GM12873 (cell line): ENCODE data around the gene GPR157.

Source experiments
- TF ChIP-seq, protein P1 (sequence below): IDR thresholded peaks from 2 replicates; pipeline ENCODE4 v1.5.1; 2012; ENCODE audit warnings: low read depth, mild to moderate bottlenecking, moderate library complexity, low read length, control low read depth; ENCODE audit not compliant: insufficient read depth; ENCODE audit errors: missing control alignments

The GPR157 gene

GRCh38 chr1:9070486-9070885 lies 58.4 kb downstream of the GPR157 start:
- TF ChIP-seq, protein P1, sequence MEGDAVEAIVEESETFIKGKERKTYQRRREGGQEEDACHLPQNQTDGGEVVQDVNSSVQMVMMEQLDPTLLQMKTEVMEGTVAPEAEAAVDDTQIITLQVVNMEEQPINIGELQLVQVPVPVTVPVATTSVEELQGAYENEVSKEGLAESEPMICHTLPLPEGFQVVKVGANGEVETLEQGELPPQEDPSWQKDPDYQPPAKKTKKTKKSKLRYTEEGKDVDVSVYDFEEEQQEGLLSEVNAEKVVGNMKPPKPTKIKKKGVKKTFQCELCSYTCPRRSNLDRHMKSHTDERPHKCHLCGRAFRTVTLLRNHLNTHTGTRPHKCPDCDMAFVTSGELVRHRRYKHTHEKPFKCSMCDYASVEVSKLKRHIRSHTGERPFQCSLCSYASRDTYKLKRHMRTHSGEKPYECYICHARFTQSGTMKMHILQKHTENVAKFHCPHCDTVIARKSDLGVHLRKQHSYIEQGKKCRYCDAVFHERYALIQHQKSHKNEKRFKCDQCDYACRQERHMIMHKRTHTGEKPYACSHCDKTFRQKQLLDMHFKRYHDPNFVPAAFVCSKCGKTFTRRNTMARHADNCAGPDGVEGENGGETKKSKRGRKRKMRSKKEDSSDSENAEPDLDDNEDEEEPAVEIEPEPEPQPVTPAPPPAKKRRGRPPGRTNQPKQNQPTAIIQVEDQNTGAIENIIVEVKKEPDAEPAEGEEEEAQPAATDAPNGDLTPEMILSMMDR, result no peak

DNA sequence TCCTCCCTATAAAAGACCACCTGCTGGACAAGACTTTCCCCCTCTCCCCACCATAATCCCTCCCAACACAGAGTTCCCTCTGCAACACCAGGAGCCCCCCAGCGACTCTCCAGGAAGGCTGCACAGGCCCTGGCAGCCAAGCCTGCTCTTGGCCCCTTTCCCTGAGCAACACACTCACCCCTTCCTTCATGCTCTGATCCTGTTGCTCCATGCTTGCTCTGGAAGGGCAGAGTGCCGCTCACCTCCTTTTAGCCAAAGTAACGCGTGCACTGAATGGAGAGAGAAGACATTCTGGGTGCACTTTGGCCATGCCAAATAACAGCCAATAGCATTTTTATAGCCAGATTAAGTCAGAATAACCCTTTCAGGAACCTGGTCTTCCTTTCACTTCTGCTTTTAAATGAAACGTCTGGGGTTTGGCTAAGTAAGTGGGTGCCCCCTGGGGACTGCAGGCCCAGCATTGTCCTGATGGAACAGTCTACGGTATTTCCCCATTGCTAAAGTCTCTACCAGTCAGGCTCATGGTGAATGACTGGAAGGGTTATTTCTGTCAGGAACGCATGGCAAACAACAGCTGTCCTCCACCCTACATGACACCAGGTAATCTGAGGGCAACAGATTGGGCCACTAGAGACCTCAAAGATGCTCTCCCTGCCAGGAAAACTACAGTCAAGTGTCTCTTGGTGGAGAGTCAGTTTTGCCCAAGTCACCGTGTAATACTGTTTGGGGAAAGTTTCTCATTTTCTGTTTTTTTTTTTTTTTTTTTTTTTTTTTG lies 59.4 kb downstream of the GPR157 start, which contains the start of gene SLC2A5:
Gene SLC2A5 (minus strand): TSS at position 310 of the 775 bp plus-strand sequence. CDS start 99 bp downstream, at position 211.
- TF ChIP-seq, protein P1, result no peak

- TF ChIP-seq, protein P1, result no peak
Measured at GRCh38 chr1:9068981-9069325, 59.9 kb downstream of the GPR157 start.

DNA sequence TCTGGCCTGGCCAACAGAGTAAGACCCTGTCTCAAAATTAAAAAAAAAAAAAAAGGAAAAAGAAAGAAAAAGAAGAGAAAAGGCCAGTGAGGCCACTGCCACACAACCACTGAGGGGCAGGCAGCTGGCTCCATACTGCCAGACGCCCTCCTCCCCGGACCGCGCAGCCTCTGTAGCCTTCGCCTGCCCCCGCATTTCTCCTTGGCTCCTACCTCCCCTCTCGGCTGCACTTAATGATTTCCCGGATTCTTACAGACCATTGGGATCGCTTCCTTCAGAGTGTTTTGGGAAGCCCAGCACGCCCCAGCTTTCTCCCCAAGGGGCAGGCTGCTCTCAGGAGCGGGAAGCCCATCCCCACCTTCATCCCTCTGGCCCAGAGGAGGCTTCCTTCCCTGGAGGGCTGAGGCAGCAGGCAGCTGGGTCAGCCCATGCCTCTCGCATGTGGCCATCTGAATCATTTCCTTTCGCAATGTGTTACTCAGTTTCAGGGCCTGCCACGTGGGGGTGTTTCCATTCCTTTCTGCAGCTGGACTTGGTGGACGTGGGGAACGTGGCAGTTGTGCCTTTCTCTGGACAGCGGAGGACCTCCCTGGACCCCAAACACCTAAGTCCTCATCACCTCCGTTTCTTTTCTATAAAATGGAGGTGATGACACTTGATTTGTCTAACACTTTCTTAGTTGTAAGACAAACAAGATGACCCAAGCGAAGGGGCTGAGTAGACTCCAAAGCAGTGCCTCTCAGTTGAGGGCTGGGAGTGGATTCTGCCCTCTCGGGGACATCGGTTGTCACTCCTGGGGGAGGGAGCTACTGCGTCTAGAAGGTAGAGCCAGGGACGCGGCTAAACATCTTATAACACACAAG lies 61.7 kb downstream of the GPR157 start:
- TF ChIP-seq, protein P1, result no peak

DNA sequence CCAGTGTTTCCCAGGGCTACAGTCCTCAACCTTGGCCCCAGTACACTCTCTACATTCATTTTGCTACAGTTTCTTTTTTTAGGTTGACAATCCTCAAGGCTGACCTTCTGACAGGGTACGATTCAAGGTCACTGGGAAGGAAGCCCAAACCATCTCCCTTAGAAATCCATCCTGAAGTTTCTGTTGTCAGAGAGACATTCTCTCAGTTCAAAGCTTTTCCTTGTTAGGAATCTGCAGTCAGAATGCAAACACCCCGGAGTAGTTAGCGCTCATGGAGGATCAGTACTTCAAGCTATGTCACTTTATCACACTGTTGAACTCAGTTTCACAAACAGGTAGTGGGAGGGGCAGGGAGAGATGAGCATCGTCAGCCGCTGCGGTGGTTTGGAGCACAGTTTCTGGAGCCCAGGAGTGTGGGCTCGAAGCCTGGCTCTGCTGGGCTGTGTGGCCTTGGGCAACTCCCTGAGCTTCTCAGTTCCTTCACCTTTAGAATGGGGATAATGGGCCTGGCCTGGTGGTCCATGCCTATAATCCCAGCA lies 63.6 kb downstream of the GPR157 start:
- TF ChIP-seq, protein P1, result no peak

DNA sequence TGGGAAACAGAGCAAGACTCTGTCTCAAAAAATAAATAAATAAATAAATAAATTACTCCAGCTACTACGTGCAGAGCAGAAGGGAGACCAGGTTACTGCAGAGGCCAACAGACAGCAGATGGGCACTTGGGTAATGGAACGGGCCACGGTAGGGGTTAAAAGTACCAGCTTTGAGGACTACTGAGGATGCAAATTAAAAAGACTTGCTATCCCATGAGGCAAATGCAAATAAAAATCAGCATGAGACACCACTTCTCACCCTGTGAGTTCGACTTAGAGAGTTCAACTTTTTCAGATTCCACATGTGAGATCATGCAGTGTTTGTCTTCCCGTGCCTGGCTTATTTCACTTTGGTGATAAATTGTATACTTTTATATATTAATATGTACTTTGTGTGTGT lies 66.1 kb downstream of the GPR157 start:
- TF ChIP-seq, protein P1, result no peak

DNA sequence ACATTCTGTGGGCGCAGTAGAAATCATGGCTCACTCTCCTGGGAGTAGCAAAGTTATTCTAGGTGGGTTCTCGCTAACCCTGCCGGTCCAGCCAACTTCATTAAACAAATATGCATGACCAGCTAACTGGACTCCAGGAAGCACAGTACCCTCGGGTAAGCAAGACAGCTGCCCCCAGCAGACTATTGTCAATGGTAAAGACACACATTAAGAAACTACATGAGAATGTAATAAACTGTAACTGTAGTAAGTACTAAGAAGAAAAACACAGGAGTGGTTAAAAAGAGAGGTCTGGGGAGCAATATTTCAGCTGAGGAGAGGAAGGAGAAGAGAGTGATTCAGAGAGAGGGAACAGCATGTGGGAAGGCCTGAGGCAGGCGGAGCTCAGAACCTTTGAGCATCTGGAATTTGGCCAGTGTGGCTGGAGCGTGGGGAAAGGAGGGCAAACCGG lies 66.9 kb downstream of the GPR157 start:
- TF ChIP-seq, protein P1, result no peak
